D721Med (cell line): ENCODE results near the gene PAIP2.

Experiments used
- DNase-seq: peaks from one replicate; pipeline ENCODE4 v3.0.0; 2011; ENCODE audit warnings: low spot score; ENCODE audit not compliant: insufficient read length
- FAIRE-seq: peaks from 2 replicates; lab custom pipeline; 2011; peaks lifted over from hg19 to GRCh38; lab: Jason Lieb, UNC
- TF ChIP-seq, protein P1 (sequence below): IDR thresholded peaks from 2 replicates; pipeline ENCODE4 v1.5.1; 2012; ENCODE audit warnings: mild to moderate bottlenecking, control low read depth; ENCODE audit not compliant: insufficient read depth; ENCODE audit errors: missing control alignments

The PAIP2 gene

DNA sequence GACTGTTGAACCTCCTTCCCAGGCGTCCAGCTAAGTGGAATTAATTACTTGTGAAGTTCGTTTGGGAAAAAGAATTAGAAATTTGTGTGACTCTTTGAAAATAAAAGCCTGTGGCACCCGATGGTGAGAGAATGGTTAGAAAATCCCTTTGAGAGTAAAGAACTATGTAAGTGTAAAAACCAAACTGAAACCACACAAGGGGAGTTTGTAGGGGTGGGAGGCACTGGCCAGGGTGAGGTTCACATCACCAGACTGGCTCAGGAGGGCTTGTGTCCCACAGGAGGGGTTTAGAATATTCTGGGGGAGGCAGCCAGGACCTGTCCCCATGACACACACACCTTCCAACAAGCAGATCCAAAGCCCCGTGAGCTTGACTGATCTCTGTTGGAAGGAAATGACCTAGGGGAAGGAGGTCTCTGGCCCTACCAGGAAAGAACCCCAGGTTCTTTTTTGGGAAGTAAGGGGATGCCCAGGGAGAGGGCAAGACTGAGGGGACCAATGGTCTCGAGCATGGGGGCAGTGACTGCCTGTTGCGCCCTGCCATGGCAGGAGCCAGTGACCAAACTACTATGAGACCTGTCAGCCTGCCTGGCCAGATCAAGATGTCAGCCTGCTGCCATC is 58.0 kb downstream of the PAIP2 start:
- FAIRE-seq: no peak
- TF ChIP-seq, protein P1, sequence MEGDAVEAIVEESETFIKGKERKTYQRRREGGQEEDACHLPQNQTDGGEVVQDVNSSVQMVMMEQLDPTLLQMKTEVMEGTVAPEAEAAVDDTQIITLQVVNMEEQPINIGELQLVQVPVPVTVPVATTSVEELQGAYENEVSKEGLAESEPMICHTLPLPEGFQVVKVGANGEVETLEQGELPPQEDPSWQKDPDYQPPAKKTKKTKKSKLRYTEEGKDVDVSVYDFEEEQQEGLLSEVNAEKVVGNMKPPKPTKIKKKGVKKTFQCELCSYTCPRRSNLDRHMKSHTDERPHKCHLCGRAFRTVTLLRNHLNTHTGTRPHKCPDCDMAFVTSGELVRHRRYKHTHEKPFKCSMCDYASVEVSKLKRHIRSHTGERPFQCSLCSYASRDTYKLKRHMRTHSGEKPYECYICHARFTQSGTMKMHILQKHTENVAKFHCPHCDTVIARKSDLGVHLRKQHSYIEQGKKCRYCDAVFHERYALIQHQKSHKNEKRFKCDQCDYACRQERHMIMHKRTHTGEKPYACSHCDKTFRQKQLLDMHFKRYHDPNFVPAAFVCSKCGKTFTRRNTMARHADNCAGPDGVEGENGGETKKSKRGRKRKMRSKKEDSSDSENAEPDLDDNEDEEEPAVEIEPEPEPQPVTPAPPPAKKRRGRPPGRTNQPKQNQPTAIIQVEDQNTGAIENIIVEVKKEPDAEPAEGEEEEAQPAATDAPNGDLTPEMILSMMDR: no peak
- no peak for DNase-seq

DNA sequence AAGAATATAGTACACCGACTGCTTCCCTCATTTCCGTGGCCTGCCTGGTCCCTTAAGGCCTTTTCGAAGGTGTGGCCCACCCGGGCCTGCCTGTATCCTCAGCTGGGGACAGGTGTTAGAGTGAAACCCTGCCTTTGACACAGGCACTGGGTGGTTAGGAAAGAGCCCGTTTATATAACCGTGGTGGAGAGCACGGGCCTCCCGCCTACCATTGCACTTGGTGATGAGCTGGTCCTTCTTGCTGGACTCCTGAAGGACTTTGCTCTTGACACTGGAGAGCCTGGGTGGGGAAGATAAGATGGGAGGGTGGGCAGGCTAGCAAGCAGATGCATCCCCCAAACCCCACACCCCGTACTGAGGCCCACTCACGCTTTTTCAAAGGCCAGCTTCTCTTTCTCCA is 59.9 kb downstream of the PAIP2 start:
- FAIRE-seq: no peak
- TF ChIP-seq, protein P1: no peak
- DNase-seq: no peak

DNA sequence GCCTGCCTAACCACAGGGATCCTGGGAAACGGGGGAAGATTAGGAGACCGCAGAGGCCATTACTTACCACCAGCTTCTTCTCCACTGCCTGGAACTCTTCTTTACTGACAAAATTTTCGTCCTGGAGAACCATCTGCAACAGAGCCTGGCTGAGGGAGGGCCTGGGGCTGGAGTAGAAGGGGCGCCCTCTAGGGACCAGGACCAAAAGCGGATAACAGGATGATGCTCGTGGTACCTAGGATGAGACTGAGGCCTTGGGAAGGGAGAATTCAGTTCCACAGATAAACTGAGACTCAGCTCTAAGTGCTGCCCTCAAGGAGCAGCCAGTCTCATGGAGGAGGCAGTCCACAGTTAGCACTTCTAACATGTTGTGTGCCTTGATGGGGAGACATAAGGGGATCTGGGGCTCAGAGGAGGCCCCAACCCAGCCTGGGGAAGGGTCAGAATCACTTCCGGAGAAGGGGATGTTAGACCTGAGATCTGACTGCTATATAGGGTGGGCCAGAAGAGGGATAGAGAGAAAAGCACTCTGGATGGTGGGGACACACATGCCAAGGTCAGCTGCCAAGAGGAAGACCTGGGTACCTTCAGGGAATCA is 61.0 kb downstream of the PAIP2 start:
- TF ChIP-seq, protein P1: peak; percentile 49
- FAIRE-seq: no peak
- no peak for DNase-seq

DNA sequence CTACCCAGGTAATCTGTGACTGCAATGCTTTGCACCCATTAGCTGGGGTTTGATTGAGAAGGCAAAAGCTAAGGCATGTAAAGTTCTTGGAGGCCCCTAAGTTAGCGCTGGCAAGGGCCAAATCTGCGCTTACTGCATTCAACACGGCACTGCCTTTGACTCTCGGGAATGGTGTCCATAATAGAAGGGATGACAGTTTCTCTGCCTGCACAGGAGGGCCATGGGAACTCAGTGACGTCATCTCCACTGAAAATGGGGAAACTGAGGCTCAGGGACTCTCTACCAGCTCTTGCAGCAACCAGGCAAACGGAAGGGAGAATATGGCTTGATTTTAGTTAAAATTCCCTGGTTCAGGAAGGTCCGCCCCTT is 61.7 kb downstream of the PAIP2 start:
- FAIRE-seq: no peak
- TF ChIP-seq, protein P1: no peak
- no peak for DNase-seq

DNA sequence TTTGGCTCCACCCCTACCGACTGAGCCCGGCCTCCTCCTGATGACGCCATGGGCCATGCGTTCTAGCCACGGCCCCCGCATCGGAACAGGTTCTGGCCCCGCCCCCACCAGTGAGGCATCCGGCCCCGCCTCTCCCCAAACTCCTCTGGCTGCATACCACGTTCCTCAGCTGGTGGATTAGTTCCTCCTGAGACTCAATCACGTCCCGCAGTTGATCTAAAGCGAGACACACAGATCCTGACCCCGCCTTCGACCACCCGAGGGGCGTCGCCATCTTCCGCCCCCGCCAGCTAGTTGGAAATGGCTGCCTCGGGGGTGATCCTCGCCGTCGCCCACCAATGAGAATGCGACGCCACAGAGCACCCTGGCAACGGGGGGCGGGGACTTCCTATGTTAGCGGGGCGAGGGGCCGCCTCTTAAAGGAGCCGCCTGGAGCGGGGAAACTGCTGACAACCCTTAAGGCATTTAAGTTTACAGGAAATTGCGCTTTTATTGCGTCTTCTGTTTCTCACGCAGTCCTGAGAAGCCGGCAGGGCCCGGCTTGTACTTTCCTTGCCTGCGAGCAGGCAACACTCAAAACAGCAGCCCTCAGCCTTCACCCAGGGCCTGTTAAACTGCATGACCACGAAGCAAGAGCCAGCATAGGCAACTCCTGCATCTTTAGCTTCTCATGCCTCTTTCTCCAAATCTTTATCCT is 62.3 kb downstream of the PAIP2 start, which contains the start of gene SPATA24:
SPATA24 (minus strand) TSS at position 303 of the 697 bp plus-strand sequence; CDS start at position 274, 29 bp downstream.
- no peak for FAIRE-seq
- peak; percentile 90 for DNase-seq
- TF ChIP-seq, protein P1: no peak

DNA sequence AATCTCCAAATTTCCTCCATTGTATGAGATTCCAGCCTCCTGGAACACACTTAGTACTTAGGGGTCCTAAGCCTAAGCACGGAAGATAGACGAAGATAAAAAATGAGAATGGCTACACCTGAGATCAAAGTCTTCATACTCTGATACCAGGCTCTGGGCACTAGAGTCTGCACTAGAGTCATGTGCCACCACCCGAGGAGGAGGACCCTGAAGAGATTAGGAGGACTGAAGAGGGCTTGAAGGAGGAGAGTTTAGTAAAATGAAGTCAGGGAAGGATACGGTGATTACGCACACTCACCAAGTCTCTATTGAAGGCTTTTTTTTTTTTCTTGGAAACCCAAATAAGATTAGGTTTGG is 62.8 kb downstream of the PAIP2 start:
- DNase-seq (no peak), FAIRE-seq (no peak)
- TF ChIP-seq, protein P1: no peak

DNA sequence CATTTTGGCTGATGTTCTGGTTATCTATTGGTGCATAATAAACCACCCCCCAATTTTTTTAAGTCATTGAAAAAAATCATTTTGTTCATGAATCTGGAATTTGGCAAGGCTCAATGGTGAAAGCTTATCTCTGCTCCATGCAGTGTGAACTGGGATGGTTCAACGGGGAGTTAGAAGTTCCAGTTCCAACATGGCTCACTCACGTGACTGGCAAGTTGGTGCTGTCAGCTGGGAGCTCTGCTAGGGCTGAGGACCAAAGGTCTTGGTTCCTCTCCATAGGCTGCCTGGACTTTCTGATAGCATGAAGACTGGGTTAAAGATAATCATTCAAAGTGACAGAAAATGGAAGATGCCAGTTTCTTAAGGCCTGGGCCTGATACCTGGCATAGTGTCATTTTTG is 65.3 kb downstream of the PAIP2 start:
- DNase-seq: no peak
- FAIRE-seq: no peak
- TF ChIP-seq, protein P1: no peak
